H54 (cell line): Measurements from ENCODE around the gene VAV1.
A peak's percentile ranks its signal among the peaks of the same experiment; 100 is the strongest.
"Not testable (repeated sequence)": the region's sequence is repeated elsewhere in the genome, so short reads cannot be mapped to it uniquely, and the experiment has no call there.

Experiments used
- DNase-seq: peaks from one replicate; pipeline ENCODE4 v3.0.0; 2011; ENCODE audit warnings: low spot score, mixed read lengths; ENCODE audit not compliant: insufficient read length
- FAIRE-seq: peaks from 3 replicates; lab custom pipeline; 2011; peaks lifted over from hg19 to GRCh38; lab: Jason Lieb, UNC
- POLR2A ChIP-seq: IDR thresholded peaks from 2 replicates; pipeline ENCODE4 v1.6.1; 2011; ENCODE audit warnings: low read depth, mild to moderate bottlenecking, low read length

The VAV1 gene

DNA sequence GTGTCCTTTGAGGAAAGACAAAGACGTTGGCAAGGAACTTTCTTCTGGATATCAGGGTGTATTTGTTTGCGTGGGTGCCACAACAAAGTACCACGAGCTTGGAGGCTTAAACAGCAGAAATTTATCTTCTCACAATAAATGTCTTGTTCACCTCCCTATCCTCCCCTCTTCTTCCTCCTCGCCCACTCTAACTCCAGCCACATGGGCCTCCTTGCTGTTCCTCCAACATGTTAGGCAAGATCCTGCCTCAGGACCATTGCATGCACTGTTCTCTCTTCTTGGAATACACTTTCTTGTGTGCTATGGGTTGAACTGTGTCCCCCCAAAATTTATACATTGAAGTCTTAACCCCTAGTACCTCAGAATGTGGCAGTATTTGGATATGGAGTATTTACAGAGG, 45.7 kb downstream of the VAV1 start:
- FAIRE-seq (no peak), DNase-seq (no peak)
- TF ChIP-seq POLR2A, result no peak

- no peak for DNase-seq
- TF ChIP-seq POLR2A, result no peak
- no peak for FAIRE-seq
Observed at GRCh38 chr19:6819323-6819722, 46.8 kb downstream of the VAV1 start.

DNA sequence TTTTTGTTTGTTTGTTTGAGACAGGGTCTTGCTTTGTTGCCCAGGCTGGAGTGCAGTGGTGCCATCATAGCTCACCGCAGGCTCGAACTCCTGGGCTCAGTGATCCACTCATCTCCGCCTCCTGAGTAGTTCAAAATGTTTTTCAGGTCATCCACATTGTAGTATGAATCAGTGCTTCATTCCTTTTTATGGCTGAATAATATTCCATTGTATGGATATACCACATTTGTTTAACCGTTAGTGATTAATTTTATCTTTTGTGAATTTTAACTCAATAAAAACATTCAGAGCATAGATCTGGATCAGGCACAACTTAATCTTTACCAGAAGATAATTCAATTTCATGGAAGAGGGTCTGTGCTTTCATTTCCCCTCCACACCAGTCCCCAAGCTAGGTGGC, 47.7 kb downstream of the VAV1 start:
- TF ChIP-seq POLR2A, result no peak
- FAIRE-seq (no peak), DNase-seq (no peak)

DNA sequence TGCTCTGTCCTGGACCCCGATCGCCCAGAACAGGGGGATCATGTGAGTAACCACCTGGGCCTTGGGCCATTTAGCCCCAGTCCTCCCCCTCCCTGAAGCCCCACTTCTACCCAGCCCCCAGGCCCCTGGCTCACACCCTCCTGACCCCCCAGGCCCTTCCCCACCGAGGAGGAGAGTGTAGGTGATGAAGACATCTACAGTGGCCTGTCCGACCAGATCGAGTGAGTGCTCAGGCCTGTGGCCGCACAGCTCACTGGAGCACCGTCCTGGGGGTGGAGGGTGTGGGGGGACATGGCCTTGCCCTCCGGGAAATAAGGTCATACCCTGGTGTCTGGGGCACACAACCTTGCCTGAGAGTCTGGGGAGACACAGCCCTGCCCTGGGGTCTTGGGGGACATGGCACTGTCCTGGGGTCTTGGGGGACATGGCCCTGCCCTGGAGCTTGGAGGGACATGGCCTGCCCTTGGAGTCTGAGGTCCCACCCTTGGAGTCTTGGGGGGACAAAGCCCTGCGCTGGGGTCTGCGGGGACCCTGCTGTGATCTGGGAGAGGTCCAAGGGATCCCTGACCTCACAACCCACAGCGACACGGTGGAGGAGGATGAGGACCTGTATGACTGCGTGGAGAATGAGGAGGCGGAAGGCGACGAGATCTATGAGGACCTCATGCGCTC, 49.3 kb downstream of the VAV1 start:
- no peak for FAIRE-seq
- no peak for TF ChIP-seq POLR2A
- DNase-seq, result no peak

DNA sequence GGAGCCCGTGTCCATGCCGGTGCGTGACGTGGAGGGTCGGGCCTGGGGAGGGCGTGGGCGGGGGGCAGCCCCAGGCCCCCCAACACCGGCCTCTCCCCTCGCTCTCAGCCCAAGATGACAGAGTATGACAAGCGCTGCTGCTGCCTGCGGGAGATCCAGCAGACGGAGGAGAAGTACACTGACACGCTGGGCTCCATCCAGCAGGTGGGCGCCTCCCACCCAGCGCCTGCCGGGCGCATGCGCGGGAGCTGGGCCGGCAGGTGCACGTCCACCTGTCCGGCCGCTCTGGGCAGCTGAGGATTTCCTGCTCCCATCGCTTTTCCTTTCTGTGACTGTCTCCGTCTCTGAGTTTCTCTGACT, 49.8 kb downstream of the VAV1 start:
- no peak for TF ChIP-seq POLR2A
- DNase-seq (no peak), FAIRE-seq (no peak)

DNA sequence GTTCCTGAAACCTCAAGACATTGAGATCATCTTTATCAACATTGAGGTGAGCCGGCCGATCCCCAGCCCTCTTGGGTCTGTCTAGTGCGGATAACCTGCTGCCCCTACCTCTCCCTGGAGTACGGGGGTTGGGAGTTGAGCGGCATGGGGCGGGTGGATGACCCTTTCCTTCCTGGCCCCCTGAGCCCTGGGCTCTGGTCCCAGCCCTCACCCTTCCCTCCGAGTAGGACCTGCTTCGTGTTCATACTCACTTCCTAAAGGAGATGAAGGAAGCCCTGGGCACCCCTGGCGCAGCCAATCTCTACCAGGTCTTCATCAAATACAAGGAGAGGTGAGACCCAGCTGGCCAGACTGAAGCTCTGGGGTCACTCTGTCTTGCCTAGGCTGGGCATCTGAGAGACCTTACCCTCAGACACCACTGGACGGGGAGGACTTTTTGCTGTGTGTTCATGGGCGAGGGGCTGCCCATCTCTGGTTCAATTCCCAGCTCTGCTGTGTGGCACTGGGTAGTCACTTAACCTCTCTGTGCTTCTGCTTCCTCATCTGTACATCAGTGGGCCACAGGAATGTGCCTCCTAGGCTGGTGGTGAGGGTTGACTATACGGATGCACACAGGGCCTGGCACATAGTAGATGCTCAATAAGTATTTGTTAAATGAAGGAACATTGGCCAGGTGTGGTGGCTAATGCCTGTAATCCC, 52.7 kb downstream of the VAV1 start:
- no peak for FAIRE-seq
- TF ChIP-seq POLR2A, result no peak
- no peak for DNase-seq

DNA sequence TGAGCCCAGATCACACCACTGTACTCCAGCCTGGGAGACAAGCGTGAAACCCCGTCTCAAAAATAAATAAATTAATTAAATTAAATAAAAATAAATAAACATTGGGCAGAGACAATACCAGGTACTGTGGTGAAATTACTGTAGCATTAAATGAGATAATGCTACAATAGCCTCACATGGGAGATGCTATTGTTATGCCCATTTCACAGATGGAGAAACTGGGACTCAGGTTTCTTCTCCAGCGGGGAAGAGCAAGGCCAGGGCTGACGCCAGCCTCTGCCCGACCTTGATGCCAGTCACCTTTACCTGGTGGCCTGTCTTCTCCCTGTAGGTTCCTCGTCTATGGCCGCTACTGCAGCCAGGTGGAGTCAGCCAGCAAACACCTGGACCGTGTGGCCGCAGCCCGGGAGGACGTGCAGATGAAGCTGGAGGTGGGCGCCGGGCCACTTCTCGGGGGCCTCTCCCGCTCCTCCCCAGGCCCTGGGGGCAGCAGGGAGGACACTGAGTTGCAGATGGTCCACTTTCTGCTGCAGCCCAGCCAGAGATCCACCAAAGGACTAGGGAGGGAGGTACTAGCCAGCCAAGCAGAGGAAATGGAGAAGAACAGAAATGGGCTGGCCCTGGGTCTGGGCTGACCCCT, 53.9 kb downstream of the VAV1 start:
- no peak for TF ChIP-seq POLR2A
- DNase-seq, result no peak
- no peak for FAIRE-seq

DNA sequence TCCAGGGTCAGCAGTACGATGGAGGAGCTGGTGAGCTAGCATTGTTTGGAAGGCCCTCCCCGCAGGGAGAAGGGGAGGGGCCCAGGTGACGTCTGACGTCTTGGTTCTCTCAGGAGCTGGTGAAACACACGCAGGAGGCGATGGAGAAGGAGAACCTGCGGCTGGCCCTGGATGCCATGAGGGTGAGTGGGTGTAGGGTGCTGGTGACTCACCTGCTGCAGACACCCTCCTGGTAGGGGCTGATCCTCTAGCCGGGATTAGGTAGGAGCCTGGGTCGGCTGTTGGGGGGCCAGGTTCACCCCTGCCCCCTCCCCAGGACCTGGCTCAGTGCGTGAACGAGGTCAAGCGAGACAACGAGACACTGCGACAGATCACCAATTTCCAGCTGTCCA, 55.8 kb downstream of the VAV1 start:
- FAIRE-seq (peak; percentile 74), DNase-seq (peak; percentile 98)

GRCh38 chr19:6828698-6829633, 56.5 kb downstream of the VAV1 start:
- FAIRE-seq, result peak; percentile 78
- no peak for TF ChIP-seq POLR2A

More for the DNA sequence above, 55.8 kb downstream of the VAV1 start:
- no peak for TF ChIP-seq POLR2A

DNA sequence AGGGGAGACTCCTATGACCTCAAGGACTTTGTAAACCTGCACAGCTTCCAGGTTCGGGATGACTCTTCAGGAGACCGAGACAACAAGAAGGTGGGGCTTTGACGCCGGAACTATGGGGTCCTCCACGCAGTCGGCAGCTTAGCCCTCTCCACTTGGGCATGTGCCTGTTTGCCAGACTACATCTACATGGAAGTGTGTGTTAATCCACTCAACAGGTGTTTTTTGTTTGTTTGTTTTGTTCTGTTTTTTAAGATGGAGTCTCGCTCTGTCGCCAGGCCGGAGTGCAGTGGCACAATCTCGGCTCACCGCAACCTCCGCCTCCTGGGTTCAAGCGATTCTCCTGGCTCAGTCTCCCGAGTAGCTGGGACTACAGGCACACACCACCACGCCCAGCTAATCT, 57.3 kb downstream of the VAV1 start:
- FAIRE-seq, DNase-seq: not testable (repeated sequence)

More at GRCh38 chr19:6828698-6829633, 56.5 kb downstream of the VAV1 start:
- DNase-seq, result peak; percentile 79

- FAIRE-seq, DNase-seq: not testable (repeated sequence)
Observed at GRCh38 chr19:6831084-6831483, 58.6 kb downstream of the VAV1 start.

- no peak for TF ChIP-seq POLR2A
- FAIRE-seq, result no peak
Observed at GRCh38 chr19:6832412-6832811, 59.9 kb downstream of the VAV1 start.

GRCh38 chr19:6833166-6833790, 60.8 kb downstream of the VAV1 start:
- FAIRE-seq (no peak), DNase-seq (no peak)
- no peak for TF ChIP-seq POLR2A

More at GRCh38 chr19:6832412-6832811, 59.9 kb downstream of the VAV1 start:
- no peak for DNase-seq

DNA sequence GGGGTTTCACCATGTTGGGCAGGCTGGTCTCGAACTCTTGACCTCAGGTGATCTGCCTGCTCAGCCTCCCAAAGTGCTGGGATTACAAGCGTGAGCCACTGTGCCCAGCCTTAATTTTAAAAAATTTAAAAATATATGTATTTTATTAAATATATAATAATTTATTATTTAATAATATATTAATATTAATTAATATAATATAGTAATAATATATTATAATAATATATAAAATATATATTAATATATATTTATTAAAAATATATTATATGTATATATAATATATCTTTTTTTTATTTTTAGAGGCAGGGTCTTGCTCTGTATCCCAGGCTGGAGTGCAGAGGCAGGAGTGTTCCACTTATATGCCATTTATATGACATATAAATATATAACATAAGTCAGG, 61.9 kb downstream of the VAV1 start:
- DNase-seq (no peak), FAIRE-seq (no peak)
- TF ChIP-seq POLR2A, result no peak
